IMR-90 (cell line): ENCODE results near the gene ST6GALNAC4. TPM values are rescaled to one million over a fixed set of nuclear protein-coding genes. Genes with fewer than 3 reads are reported as not detected.

Source experiments
- ATAC-seq: fragments of 200-7000 bp; cut with Tn5 transposase; 2 replicates; pipeline ENCODE4 v1.9.1; 2020; ENCODE audit warnings: low read depth, mild to moderate bottlenecking, moderate library complexity
- BruUV-seq: library from RNA; stranded (reverse); fragments of 400-500 nt; replicated peaks from 2 replicates; lab custom pipeline; 2021; lab: Mats Ljungman, UMichigan
- CTCF ChIA-PET: fragments of 300-600 bp; formaldehyde crosslinking; extraction: SDS; loops from one replicate; lab custom pipeline; 2021; ENCODE audit warnings: antibody characterized with exemption; lab: Yijun Ruan, JAX
- POLR2A ChIA-PET: fragments of 300-600 bp; sonication (Branson Sonifier 250); formaldehyde crosslinking; loops from one replicate; lab custom pipeline; 2022; ENCODE audit warnings: antibody characterized with exemption; ENCODE audit not compliant: unreplicated experiment; lab: Charles Lee
- DNase-seq: peaks from one replicate; pipeline ENCODE4 v3.0.0; 2013
- H2AFZ ChIP-seq: replicated peaks from 2 replicates; pipeline ENCODE3; 2013; ENCODE audit warnings: low read length, mild to moderate bottlenecking; ENCODE audit not compliant: poor library complexity
- H2AK5ac ChIP-seq: 2 replicates; pipeline ENCODE4 v1.6.1; 2013; ENCODE audit warnings: low read depth, low read length, inconsistent platforms
- H2AK9ac ChIP-seq: replicated peaks from 2 replicates; pipeline ENCODE3; 2013; ENCODE audit warnings: mild to moderate bottlenecking, low read depth, low read length, moderate library complexity; ENCODE audit not compliant: poor library complexity
- H2BK120ac ChIP-seq: 2 replicates; pipeline ENCODE4 v1.6.1; 2013; ENCODE audit warnings: low read depth, low read length, inconsistent platforms
- H2BK15ac ChIP-seq: 3 replicates; pipeline ENCODE4 v1.6.1; 2013; ENCODE audit warnings: low read depth, low read length, inconsistent platforms
- H2BK20ac ChIP-seq: 2 replicates; pipeline ENCODE4 v1.6.1; 2013; ENCODE audit warnings: low read depth, mild to moderate bottlenecking, inconsistent platforms, low read length, moderate library complexity
- H2BK5ac ChIP-seq: 2 replicates; pipeline ENCODE4 v1.6.1; 2013; ENCODE audit warnings: mild to moderate bottlenecking, low read depth, low read length, inconsistent platforms; ENCODE audit not compliant: poor library complexity, severe bottlenecking
- H3K14ac ChIP-seq: replicated peaks from 2 replicates; pipeline ENCODE4 v1.6.1; 2013; ENCODE audit warnings: low read depth, low read length, inconsistent platforms
- H3K18ac ChIP-seq: 2 replicates; pipeline ENCODE4 v1.6.1; 2013; ENCODE audit warnings: low read depth, low read length, control low read depth
- H3K23ac ChIP-seq: 2 replicates; pipeline ENCODE4 v1.6.1; 2013; ENCODE audit warnings: low read depth, low read length, inconsistent platforms
- H3K27ac ChIP-seq: 2 replicates; pipeline ENCODE4 v1.5.1; 2013; ENCODE audit warnings: mild to moderate bottlenecking, control low read depth, low read length; ENCODE audit not compliant: insufficient read depth
- H3K27me3 ChIP-seq: 2 replicates; pipeline ENCODE4 v1.6.1; 2013; ENCODE audit warnings: low read length; ENCODE audit not compliant: control insufficient read depth, insufficient read depth
- H3K36me3 ChIP-seq: 2 replicates; pipeline ENCODE4 v1.6.1; 2013; ENCODE audit warnings: low read length, mixed read lengths; ENCODE audit not compliant: control insufficient read depth, insufficient read depth
- H3K4ac ChIP-seq: 2 replicates; pipeline ENCODE4 v1.6.1; 2013; ENCODE audit warnings: low read depth, low read length, inconsistent platforms
- H3K4me1 ChIP-seq: 2 replicates; pipeline ENCODE4 v1.6.1; 2013; ENCODE audit warnings: low read length, mixed read lengths; ENCODE audit not compliant: control insufficient read depth, insufficient read depth
- H3K4me2 ChIP-seq: 2 replicates; pipeline ENCODE4 v1.6.1; 2013; ENCODE audit warnings: low read depth, mild to moderate bottlenecking, control low read depth, low read length, moderate library complexity
- H3K4me3 ChIP-seq: 2 replicates; pipeline ENCODE4 v1.5.1; 2013; ENCODE audit warnings: low read depth, mild to moderate bottlenecking, control low read depth, low read length, moderate library complexity; ENCODE audit not compliant: insufficient read depth
- H3K56ac ChIP-seq: 2 replicates; pipeline ENCODE4 v1.6.1; 2013; ENCODE audit warnings: low read length, inconsistent platforms; ENCODE audit not compliant: insufficient read depth; ENCODE audit errors: extremely low read depth
- H3K79me1 ChIP-seq, 2 experiments: 2 replicates each; pipeline ENCODE4 v1.6.1; 2013; ENCODE audit warnings: low read length in 2 of 2, inconsistent platforms in 1 of 2, low read depth in 1 of 2
- H3K9ac ChIP-seq: 2 replicates; pipeline ENCODE4 v1.6.1; 2013; ENCODE audit warnings: low read depth, low read length, control low read depth
- H3K9me1 ChIP-seq: 2 replicates; pipeline ENCODE4 v1.6.1; 2013; ENCODE audit warnings: low read length, inconsistent platforms; ENCODE audit not compliant: insufficient read depth
- H3K9me3 ChIP-seq: 2 replicates; pipeline ENCODE4 v1.6.1; 2013; ENCODE audit warnings: low read length; ENCODE audit not compliant: control insufficient read depth, insufficient read depth
- H4K20me1 ChIP-seq: 2 replicates; pipeline ENCODE4 v1.6.1; 2013; ENCODE audit warnings: low read length, inconsistent platforms; ENCODE audit not compliant: insufficient read depth
- H4K5ac ChIP-seq: 2 replicates; pipeline ENCODE4 v1.6.1; 2013; ENCODE audit warnings: mild to moderate bottlenecking, low read depth, low read length, control low read depth
- H4K8ac ChIP-seq, 2 experiments: 2 replicates each; pipeline ENCODE4 v1.6.1; 2013; ENCODE audit warnings: low read depth in 2 of 2, low read length in 2 of 2, control low read depth in 1 of 2, inconsistent platforms in 1 of 2
- H4K91ac ChIP-seq: 2 replicates; pipeline ENCODE4 v1.6.1; 2013; ENCODE audit warnings: low read depth, low read length, inconsistent platforms; ENCODE audit not compliant: insufficient read depth
- BHLHE40 ChIP-seq: fragments of 150-350 bp; IDR thresholded peaks from 2 replicates; pipeline ENCODE4 v1.6.1; 2016; ENCODE audit warnings: mild to moderate bottlenecking, low read depth, low read length
- CEBPB ChIP-seq: IDR thresholded peaks from 2 replicates; pipeline ENCODE4 v1.6.1; 2012; ENCODE audit warnings: low read depth, low read length, improper control_type of control experiment
- FOS ChIP-seq: fragments of 150-350 bp; IDR thresholded peaks from 2 replicates; pipeline ENCODE4 v1.6.1; 2016; ENCODE audit warnings: low read depth, low read length
- MAFK ChIP-seq: IDR thresholded peaks from 2 replicates; pipeline ENCODE4 v1.6.1; 2012; ENCODE audit warnings: low read depth, low read length, improper control_type of control experiment
- MAZ ChIP-seq: IDR thresholded peaks from 2 replicates; pipeline ENCODE4 v1.6.1; 2012; ENCODE audit warnings: low read depth, mild to moderate bottlenecking, low read length, improper control_type of control experiment, moderate library complexity, borderline replicate concordance
- MXI1 ChIP-seq: IDR thresholded peaks from 2 replicates; pipeline ENCODE4 v1.6.1; 2012; ENCODE audit warnings: low read depth, mild to moderate bottlenecking, low read length, moderate library complexity, borderline replicate concordance
- NFE2L2 ChIP-seq: fragments of 150-350 bp; IDR thresholded peaks from 2 replicates; pipeline ENCODE4 v1.6.1; 2016; ENCODE audit warnings: low read depth, mild to moderate bottlenecking, low read length
- RAD21 ChIP-seq: IDR thresholded peaks from 2 replicates; pipeline ENCODE4 v1.6.1; 2012; ENCODE audit warnings: low read length, improper control_type of control experiment
- RCOR1 ChIP-seq: IDR thresholded peaks from 2 replicates; pipeline ENCODE4 v1.6.1; 2012; ENCODE audit warnings: mild to moderate bottlenecking, low read length, improper control_type of control experiment; ENCODE audit not compliant: insufficient replicate concordance
- RFX5 ChIP-seq: IDR thresholded peaks from 2 replicates; pipeline ENCODE4 v1.8.0; 2012; ENCODE audit warnings: low read depth, mild to moderate bottlenecking, low read length, moderate library complexity
- SMC3 ChIP-seq: fragments of 150-350 bp; IDR thresholded peaks from 2 replicates; pipeline ENCODE4 v1.6.1; 2016; ENCODE audit warnings: low read depth, mild to moderate bottlenecking, antibody characterized with exemption, low read length, moderate library complexity
- WGBS, 2 experiments: methylation state at CpG; one replicate each; pipeline versions ENCODE4 v1.1.5 to v1.1.7; 2013; ENCODE audit warnings: missing lambda C conversion rate in 2 of 2; ENCODE audit not compliant: insufficient read length in 1 of 2; ENCODE audit errors: extremely low coverage in 2 of 2; 5-methylcytosine and 5-hydroxymethylcytosine counted together
- dilution Hi-C: fragments of 300-500 bp; cut with HindIII; formaldehyde crosslinking; loops from one replicate; pipeline ENCODE4 v1.14.3; 2018; ENCODE audit warnings: low sequenced_read_pairs; ENCODE audit not compliant: unreplicated experiment
- in situ Hi-C: fragments of 300-500 bp; cut with MboI; formaldehyde crosslinking; loops from 3 replicates; pipeline ENCODE4 v1.14.3; 2019; ENCODE audit warnings: low sequenced_read_pairs, inconsistent platforms, mixed read lengths
- intact Hi-C: fragments of 100-400 bp; cut with micrococcal nuclease; formaldehyde crosslinking; loops from 2 replicates; pipeline ENCODE4 v1.10.0; 2022
- polyA plus RNA-seq, 3 experiments: library from polyadenylated mRNA; depleted of rRNA; stranded (reverse); fragments of >200 nt; gene quantifications; 2 replicates each; pipeline ENCODE4 v1.2.3, GENCODE V29; 2012; ENCODE audit warnings: low replicate concordance in 1 of 3
- total RNA-seq: library from RNA; depleted of rRNA; stranded (reverse); fragments of >200 nt; gene quantifications from 2 replicates; pipeline ENCODE4 v1.2.3, GENCODE V29; 2012
- TF ChIP-seq, protein P1 (sequence below): fragments of 150-350 bp; IDR thresholded peaks from 2 replicates; pipeline ENCODE4 v1.6.1; 2016; ENCODE audit warnings: low read depth, mild to moderate bottlenecking, low read length, moderate library complexity, borderline replicate concordance
- TF ChIP-seq, protein P2 (sequence below): conservative IDR thresholded peaks from 2 replicates; pipeline ENCODE4 v1.5.1; 2012; ENCODE audit warnings: mild to moderate bottlenecking, low read depth, low read length, improper control_type of control experiment
- TF ChIP-seq, protein P3 (sequence below): fragments of 150-350 bp; IDR thresholded peaks from 2 replicates; pipeline ENCODE4 v1.6.1; 2017; ENCODE audit warnings: mild to moderate bottlenecking, antibody characterized with exemption, low read length, low read depth

ST6GALNAC4 gene
- total and polyA plus RNA-seq, 2 of the 4 experiments (the other 2 are of a cell fraction), result 12.5 to 32.9 TPM

DNA sequence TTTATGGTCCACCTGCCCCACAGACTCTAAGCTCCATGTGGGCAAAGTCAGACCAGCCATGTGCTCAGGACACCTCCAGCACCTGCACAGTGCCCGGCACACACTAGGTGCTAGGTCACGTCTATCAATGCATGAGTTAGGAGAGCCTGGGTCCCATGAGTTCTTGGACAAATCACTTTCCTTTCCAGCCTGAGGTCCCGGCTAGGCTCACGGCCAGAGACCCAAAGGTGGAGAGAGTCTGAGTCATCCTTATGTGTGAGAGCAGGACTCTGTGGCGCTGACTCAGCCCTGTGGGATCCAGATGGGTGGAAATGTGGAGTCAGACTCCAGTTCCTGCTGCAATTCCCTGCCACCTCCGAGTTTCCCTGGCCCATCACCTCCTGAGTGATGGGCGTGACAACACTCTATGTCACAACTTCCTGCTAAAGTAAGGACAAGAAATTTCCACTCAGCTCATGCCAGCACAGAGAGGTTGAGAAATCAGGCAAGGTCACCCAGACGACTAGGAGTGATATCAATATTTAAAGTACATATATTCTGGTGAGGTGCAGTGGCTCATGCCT is 2.5 kb upstream of the ST6GALNAC4 start:
- intact Hi-C loops, result loop anchor here (5.0 to 10.0 kb wide), 3 partner anchors 82 to 305 kb away; partner anchors contain the start of genes FPGS and STXBP1
- peak; percentile 70 for TF ChIP-seq BHLHE40
- TF ChIP-seq, protein P1, sequence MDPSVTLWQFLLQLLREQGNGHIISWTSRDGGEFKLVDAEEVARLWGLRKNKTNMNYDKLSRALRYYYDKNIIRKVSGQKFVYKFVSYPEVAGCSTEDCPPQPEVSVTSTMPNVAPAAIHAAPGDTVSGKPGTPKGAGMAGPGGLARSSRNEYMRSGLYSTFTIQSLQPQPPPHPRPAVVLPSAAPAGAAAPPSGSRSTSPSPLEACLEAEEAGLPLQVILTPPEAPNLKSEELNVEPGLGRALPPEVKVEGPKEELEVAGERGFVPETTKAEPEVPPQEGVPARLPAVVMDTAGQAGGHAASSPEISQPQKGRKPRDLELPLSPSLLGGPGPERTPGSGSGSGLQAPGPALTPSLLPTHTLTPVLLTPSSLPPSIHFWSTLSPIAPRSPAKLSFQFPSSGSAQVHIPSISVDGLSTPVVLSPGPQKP, result no peak
- TF ChIP-seq, protein P2, sequence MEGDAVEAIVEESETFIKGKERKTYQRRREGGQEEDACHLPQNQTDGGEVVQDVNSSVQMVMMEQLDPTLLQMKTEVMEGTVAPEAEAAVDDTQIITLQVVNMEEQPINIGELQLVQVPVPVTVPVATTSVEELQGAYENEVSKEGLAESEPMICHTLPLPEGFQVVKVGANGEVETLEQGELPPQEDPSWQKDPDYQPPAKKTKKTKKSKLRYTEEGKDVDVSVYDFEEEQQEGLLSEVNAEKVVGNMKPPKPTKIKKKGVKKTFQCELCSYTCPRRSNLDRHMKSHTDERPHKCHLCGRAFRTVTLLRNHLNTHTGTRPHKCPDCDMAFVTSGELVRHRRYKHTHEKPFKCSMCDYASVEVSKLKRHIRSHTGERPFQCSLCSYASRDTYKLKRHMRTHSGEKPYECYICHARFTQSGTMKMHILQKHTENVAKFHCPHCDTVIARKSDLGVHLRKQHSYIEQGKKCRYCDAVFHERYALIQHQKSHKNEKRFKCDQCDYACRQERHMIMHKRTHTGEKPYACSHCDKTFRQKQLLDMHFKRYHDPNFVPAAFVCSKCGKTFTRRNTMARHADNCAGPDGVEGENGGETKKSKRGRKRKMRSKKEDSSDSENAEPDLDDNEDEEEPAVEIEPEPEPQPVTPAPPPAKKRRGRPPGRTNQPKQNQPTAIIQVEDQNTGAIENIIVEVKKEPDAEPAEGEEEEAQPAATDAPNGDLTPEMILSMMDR, result no peak
- TF ChIP-seq NFE2L2, result peak; percentile 75
- peak; percentile 99 for TF ChIP-seq FOS
- TF ChIP-seq CEBPB, result peak; percentile 99
- TF ChIP-seq MXI1, result peak; percentile 55; the same call in 1 of the 2 replicates
- TF ChIP-seq SMC3, result no peak
- peak; percentile 81 for TF ChIP-seq RCOR1
- TF ChIP-seq MAZ, result peak; percentile 34; the same call in 1 of the 2 replicates
- TF ChIP-seq, protein P3, sequence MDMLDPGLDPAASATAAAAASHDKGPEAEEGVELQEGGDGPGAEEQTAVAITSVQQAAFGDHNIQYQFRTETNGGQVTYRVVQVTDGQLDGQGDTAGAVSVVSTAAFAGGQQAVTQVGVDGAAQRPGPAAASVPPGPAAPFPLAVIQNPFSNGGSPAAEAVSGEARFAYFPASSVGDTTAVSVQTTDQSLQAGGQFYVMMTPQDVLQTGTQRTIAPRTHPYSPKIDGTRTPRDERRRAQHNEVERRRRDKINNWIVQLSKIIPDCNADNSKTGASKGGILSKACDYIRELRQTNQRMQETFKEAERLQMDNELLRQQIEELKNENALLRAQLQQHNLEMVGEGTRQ, result peak; percentile 45
- TF ChIP-seq RFX5, result no peak; the same call in 1 of the 2 replicates
- no peak for TF ChIP-seq RAD21
- peak; percentile 84 for TF ChIP-seq MAFK

More for the DNA sequence above, 2.5 kb upstream of the ST6GALNAC4 start:
- peak overlapping the region; percentile 83 for H4K91ac ChIP-seq
- peak overlapping the region; percentile 54 for H3K4me2 ChIP-seq
- no peak overlapping the region for H3K18ac ChIP-seq
- no peaks in the 10 kb centered on the region for H3K9me3 ChIP-seq
- H2BK15ac ChIP-seq, result peak overlapping the region; percentile 78; the same call in 2 of the 3 replicates
- dilution Hi-C loops (no loop called here), in situ Hi-C loops (no loop called here)
- ChIA-PET POLR2A (no interaction called here), CTCF (interaction anchor here (1.4 kb wide), 1 partner anchor 185 kb away, joined by 6 read pairs; the partner anchor contains the start of gene TOR2A)
- H4K20me1 ChIP-seq, result peaks cover 11% of the 10 kb centered on the region
- H2AK5ac ChIP-seq, result peak overlapping the region; percentile 87
- 0 out of 2 replicates have a peak overlapping the region, but pooled peaks have one; percentile 62 for H3K14ac ChIP-seq
- peak overlapping the region; percentile 71 for H3K4ac ChIP-seq
- H2AK9ac ChIP-seq, result peak overlapping the region; percentile 46
- DNase-seq, result peak; percentile 99
- BruUV-seq, result no TSS peak
- WGBS, 2 experiments, result 10% methylated on average over 2 of the region's 8 CpGs; no CpG with 5 or more reads in 1 of the 2 experiments
- H3K23ac ChIP-seq, result no peak overlapping the region
- no peaks in the 10 kb centered on the region for H3K27me3 ChIP-seq
- no peak overlapping the region for H3K9ac ChIP-seq
- H2BK5ac ChIP-seq, result peak overlapping the region; percentile 58
- H4K5ac ChIP-seq, result no peak overlapping the region
- peaks cover 2% of the 10 kb centered on the region; the same call in 1 of the 2 replicates for H3K36me3 ChIP-seq
- H3K4me1 ChIP-seq, result peaks cover 32% of the 10 kb centered on the region
- peak; percentile 33 for ATAC-seq
- H3K79me1 ChIP-seq, result peaks cover 4 to 34% of the 10 kb centered on the region in 2 experiments
- peak overlapping the region; percentile 52 for H2BK120ac ChIP-seq
- peak overlapping the region; percentile 65 for H2AFZ ChIP-seq
- H3K56ac ChIP-seq, result no peak overlapping the region
- peak overlapping the region; percentile 98 for H2BK20ac ChIP-seq
- H3K4me3 ChIP-seq, result no peak overlapping the region
- H3K27ac ChIP-seq, result peak overlapping the region; percentile 49
- H3K9me1 ChIP-seq, result peaks cover 16% of the 10 kb centered on the region
- H4K8ac ChIP-seq, result peak overlapping the region; percentile 52 to 72; a peak in 1 of 4 replicates
